Effector memory CD4-positive, alpha-beta T cell (primary cell): ENCODE results near the gene MDGA2.
"Not testable (repeated sequence)": the region's sequence is repeated elsewhere in the genome, so short reads cannot be mapped to it uniquely, and the experiment has no call there.

ENCODE experiments used
- DNase-seq, 3 donors: peaks; one replicate each; pipeline ENCODE4 v3.0.0-alpha.2; 2020
- H3K27ac ChIP-seq: 2 replicates; pipeline ENCODE4 v1.7.0; 2013; ENCODE audit warnings: mild to moderate bottlenecking, low read length, moderate library complexity; ENCODE audit not compliant: insufficient read depth, poor library complexity, severe bottlenecking
- H3K27me3 ChIP-seq: replicated peaks from 2 replicates; pipeline ENCODE4 v1.7.0; 2013; ENCODE audit warnings: mild to moderate bottlenecking, low read length; ENCODE audit not compliant: insufficient read depth, control insufficient read depth, poor library complexity, severe bottlenecking
- H3K36me3 ChIP-seq: 2 replicates; pipeline ENCODE4 v1.7.0; 2013; ENCODE audit warnings: mild to moderate bottlenecking, low read length, moderate library complexity; ENCODE audit not compliant: control insufficient read depth, insufficient read depth
- H3K4me1 ChIP-seq: 2 replicates; pipeline ENCODE4 v1.7.0; 2013; ENCODE audit warnings: low read length, mild to moderate bottlenecking; ENCODE audit not compliant: control insufficient read depth, insufficient read depth, poor library complexity, severe bottlenecking
- H3K4me3 ChIP-seq: 2 replicates; pipeline ENCODE4 v1.7.0; 2013; ENCODE audit warnings: low read length, low read depth, mild to moderate bottlenecking; ENCODE audit not compliant: insufficient read depth, poor library complexity, severe bottlenecking
- H3K9me3 ChIP-seq: 2 replicates; pipeline ENCODE4 v1.7.0; 2013; ENCODE audit warnings: mild to moderate bottlenecking, low read length, moderate library complexity; ENCODE audit not compliant: control insufficient read depth

The MDGA2 gene

GRCh38 chr14:47242579-47242978 lies 432.8 kb downstream of the MDGA2 start:
- H3K9me3 ChIP-seq, H3K4me1 ChIP-seq, H3K27me3 ChIP-seq, DNase-seq, H3K36me3 ChIP-seq, H3K27ac ChIP-seq, H3K4me3 ChIP-seq: not testable (repeated sequence)

- no peak overlapping the region for H3K27ac ChIP-seq
- H3K4me1 ChIP-seq, result no peaks in the 10 kb centered on the region
- H3K36me3 ChIP-seq, result no peaks in the 10 kb centered on the region
- DNase-seq, result no peak
- H3K9me3 ChIP-seq, result no peaks in the 10 kb centered on the region
- no peak overlapping the region for H3K4me3 ChIP-seq
- H3K27me3 ChIP-seq, result no peaks in the 10 kb centered on the region
Measured at GRCh38 chr14:47240748-47241437, 434.5 kb downstream of the MDGA2 start.

GRCh38 chr14:47235619-47236018 lies 439.8 kb downstream of the MDGA2 start:
- DNase-seq, result no peak

GRCh38 chr14:47226877-47227520 lies 448.4 kb downstream of the MDGA2 start:
- Histone ChIP-seq H3K9me3 (no peaks in the 10 kb centered on the region), H3K4me3 (no peak overlapping the region), H3K27ac (no peak overlapping the region), H3K4me1 (no peaks in the 10 kb centered on the region), H3K27me3 (no peaks in the 10 kb centered on the region), H3K36me3 (no peaks in the 10 kb centered on the region)
- DNase-seq, result no peak

More at GRCh38 chr14:47235619-47236018, 439.8 kb downstream of the MDGA2 start:
- H3K36me3 ChIP-seq, result no peaks in the 10 kb centered on the region
- no peaks in the 10 kb centered on the region for H3K9me3 ChIP-seq
- no peak overlapping the region for H3K4me3 ChIP-seq
- H3K4me1 ChIP-seq, result no peaks in the 10 kb centered on the region
- H3K27ac ChIP-seq, result no peak overlapping the region
- no peaks in the 10 kb centered on the region for H3K27me3 ChIP-seq

- H3K27ac ChIP-seq, result no peak overlapping the region
- H3K4me3 ChIP-seq, result no peak overlapping the region
- H3K27me3 ChIP-seq, result no peaks in the 10 kb centered on the region
- H3K36me3 ChIP-seq, result no peaks in the 10 kb centered on the region
- H3K9me3 ChIP-seq, result no peaks in the 10 kb centered on the region
- no peaks in the 10 kb centered on the region for H3K4me1 ChIP-seq
- DNase-seq, result no peak
Measured at GRCh38 chr14:47223656-47224055, 451.7 kb downstream of the MDGA2 start.

- no peaks in the 10 kb centered on the region for H3K27me3 ChIP-seq
- no peak overlapping the region for H3K27ac ChIP-seq
- H3K4me3 ChIP-seq, result no peak overlapping the region
- H3K36me3 ChIP-seq, result no peaks in the 10 kb centered on the region
- H3K9me3 ChIP-seq, result no peaks in the 10 kb centered on the region
- no peaks in the 10 kb centered on the region for H3K4me1 ChIP-seq
- no peak for DNase-seq
Measured at GRCh38 chr14:47220096-47220495, 455.3 kb downstream of the MDGA2 start.

- H3K27me3 ChIP-seq, result no peaks in the 10 kb centered on the region
- DNase-seq, result no peak
- H3K36me3 ChIP-seq, result no peaks in the 10 kb centered on the region
- no peaks in the 10 kb centered on the region for H3K4me1 ChIP-seq
- H3K4me3 ChIP-seq, result no peak overlapping the region
- H3K9me3 ChIP-seq, result no peaks in the 10 kb centered on the region
- no peak overlapping the region for H3K27ac ChIP-seq
Measured at GRCh38 chr14:47211263-47211662, 464.1 kb downstream of the MDGA2 start.

GRCh38 chr14:47210099-47210498 lies 465.3 kb downstream of the MDGA2 start:
- H3K27ac ChIP-seq, result no peak overlapping the region
- no peaks in the 10 kb centered on the region for H3K27me3 ChIP-seq
- no peak overlapping the region for H3K4me3 ChIP-seq
- H3K4me1 ChIP-seq, result no peaks in the 10 kb centered on the region
- H3K36me3 ChIP-seq, result no peaks in the 10 kb centered on the region
- no peaks in the 10 kb centered on the region for H3K9me3 ChIP-seq
- DNase-seq, result no peak

- no peak for DNase-seq
- Histone ChIP-seq H3K27me3 (no peaks in the 10 kb centered on the region), H3K4me3 (no peak overlapping the region), H3K9me3 (no peaks in the 10 kb centered on the region), H3K27ac (no peak overlapping the region), H3K36me3 (no peaks in the 10 kb centered on the region), H3K4me1 (no peaks in the 10 kb centered on the region)
Measured at GRCh38 chr14:47208434-47208833, 467.0 kb downstream of the MDGA2 start.

- no peak overlapping the region for H3K27ac ChIP-seq
Measured at GRCh38 chr14:47207617-47208016, 467.8 kb downstream of the MDGA2 start.

More at GRCh38 chr14:47207617-47208016, 467.8 kb downstream of the MDGA2 start:
- Histone ChIP-seq H3K27me3 (no peaks in the 10 kb centered on the region), H3K9me3 (no peaks in the 10 kb centered on the region), H3K36me3 (no peaks in the 10 kb centered on the region), H3K4me3 (no peak overlapping the region), H3K4me1 (no peaks in the 10 kb centered on the region)
- DNase-seq, result no peak
